Fibroblast of peridontal ligament (primary cell): ENCODE results near the gene FHL1.
"Not testable (repeated sequence)": the region's sequence is repeated elsewhere in the genome, so short reads cannot be mapped to it uniquely, and the experiment has no call there.

Experiments used
- DNase-seq: peaks from one replicate; pipeline ENCODE4 v3.0.0-alpha.2; 2010; ENCODE audit errors: extremely low read depth

FHL1 gene

GRCh38 chrX:136147315-136147901 lies at the start of gene FHL1:
Gene FHL1 (plus strand): TSS chrX:136147533.
- no peak for DNase-seq

- no peak for DNase-seq
Measured at GRCh38 chrX:136097871-136098805, 49.2 kb upstream of the FHL1 start.

- DNase-seq: no peak
Measured at GRCh38 chrX:136104936-136105335, 42.4 kb upstream of the FHL1 start.

- DNase-seq: peak; percentile 35
Measured at GRCh38 chrX:136106920-136107528, 40.3 kb upstream of the FHL1 start.

GRCh38 chrX:136108905-136109304 lies 38.4 kb upstream of the FHL1 start:
- not testable (repeated sequence) for DNase-seq

GRCh38 chrX:136112286-136112685 lies 35.0 kb upstream of the FHL1 start:
- peak; percentile 54 for DNase-seq

- DNase-seq: peak; percentile 78
Measured at GRCh38 chrX:136112778-136113177, 34.6 kb upstream of the FHL1 start.

- peak; percentile 71 for DNase-seq
Measured at GRCh38 chrX:136115126-136115903, 32.0 kb upstream of the FHL1 start.

- DNase-seq: no peak
Measured at GRCh38 chrX:136115904-136116297, 31.4 kb upstream of the FHL1 start.

GRCh38 chrX:136121788-136122187 lies 25.5 kb upstream of the FHL1 start:
- DNase-seq: peak; percentile 83

- no peak for DNase-seq
Measured at GRCh38 chrX:136122207-136122606, 25.1 kb upstream of the FHL1 start.

- DNase-seq: no peak
Measured at GRCh38 chrX:136125106-136125505, 22.2 kb upstream of the FHL1 start.

- no peak for DNase-seq
Measured at GRCh38 chrX:136126371-136126770, 21.0 kb upstream of the FHL1 start.

- peak; percentile 32 for DNase-seq
Measured at GRCh38 chrX:136126872-136127406, 20.4 kb upstream of the FHL1 start.

GRCh38 chrX:136128743-136129142 lies 18.6 kb upstream of the FHL1 start:
- DNase-seq: no peak

- peak; percentile 85 for DNase-seq
Measured at GRCh38 chrX:136130931-136131833, 16.2 kb upstream of the FHL1 start.

GRCh38 chrX:136138939-136139338 lies 8.4 kb upstream of the FHL1 start:
- DNase-seq: no peak

GRCh38 chrX:136141569-136141968 lies 5.8 kb upstream of the FHL1 start:
- no peak for DNase-seq

- DNase-seq: no peak
Measured at GRCh38 chrX:136142592-136142991, 4.7 kb upstream of the FHL1 start.

GRCh38 chrX:136143711-136144110 lies 3.6 kb upstream of the FHL1 start:
- DNase-seq: no peak
